HG03558 (cell line): ENCODE measurements around the gene NAPG.
"Not testable (repeated sequence)": the region's sequence is repeated elsewhere in the genome, so short reads cannot be mapped to it uniquely, and the experiment has no call there.

Experiments used
- ATAC-seq: cut with Tn5 transposase; IDR thresholded peaks from one replicate; pipeline ENCODE4 v1.9.1; 2021; ENCODE audit warnings: moderate number of reproducible peaks; ENCODE audit not compliant: unreplicated experiment; ENCODE audit errors: extremely low read depth

Gene NAPG

DNA sequence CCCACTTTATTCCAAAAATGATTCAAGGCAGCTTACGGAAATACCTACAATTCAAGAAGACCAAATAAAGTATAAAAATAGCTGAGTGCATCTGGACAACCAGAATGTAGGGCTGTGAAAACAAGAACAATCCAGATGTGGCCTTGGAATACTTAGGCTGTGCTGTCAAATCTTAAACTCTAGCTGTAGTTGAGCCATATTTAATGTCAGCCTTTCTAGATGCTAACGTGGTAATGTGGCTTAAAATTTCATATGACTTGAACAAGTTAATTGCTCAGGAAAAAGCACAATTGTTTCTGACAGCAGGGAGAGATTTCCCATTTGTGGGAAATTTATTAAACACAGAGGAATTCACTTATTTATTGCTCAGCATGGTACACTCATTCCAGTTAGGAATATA is 14.6 kb upstream of the NAPG start:
- no peak for ATAC-seq

DNA sequence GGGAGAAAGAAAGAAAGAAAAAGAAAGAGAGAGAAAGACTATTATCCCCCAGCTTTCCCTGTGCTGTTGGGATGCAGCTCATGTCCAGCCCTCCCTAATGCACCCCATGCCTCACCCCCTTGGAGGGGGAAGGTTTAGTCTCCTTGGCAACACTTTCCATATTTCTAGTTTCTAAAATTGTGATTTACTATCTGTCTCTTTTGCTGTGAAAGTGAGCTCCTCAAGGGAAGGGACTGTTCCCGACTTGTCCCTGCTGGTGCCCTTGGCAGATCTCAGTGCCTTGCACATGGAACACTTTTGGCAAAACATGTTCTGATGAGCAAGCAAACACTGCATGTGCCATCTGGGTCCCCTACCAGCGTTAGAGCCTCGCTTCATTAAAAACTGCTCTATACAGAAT is 11.7 kb upstream of the NAPG start:
- ATAC-seq = no peak

DNA sequence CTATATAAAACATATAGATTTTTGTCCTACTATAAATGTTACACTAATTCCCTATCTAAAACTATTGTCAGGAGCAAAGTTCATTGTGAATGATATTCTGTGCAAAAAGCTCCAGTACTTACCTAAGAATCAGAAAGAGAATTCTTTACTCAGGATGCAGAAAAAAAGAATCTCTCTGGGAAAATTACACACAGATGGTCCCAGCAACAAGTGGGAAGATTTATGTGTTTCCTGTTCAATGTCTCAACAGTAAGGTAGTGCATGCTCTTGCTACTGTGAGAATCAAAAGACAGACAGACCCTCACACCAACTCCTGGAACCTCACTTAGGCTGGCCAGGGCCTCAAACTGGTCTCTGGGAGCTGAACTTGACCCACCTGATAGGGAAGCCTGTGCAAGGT is 11.2 kb upstream of the NAPG start:
- ATAC-seq = no peak

DNA sequence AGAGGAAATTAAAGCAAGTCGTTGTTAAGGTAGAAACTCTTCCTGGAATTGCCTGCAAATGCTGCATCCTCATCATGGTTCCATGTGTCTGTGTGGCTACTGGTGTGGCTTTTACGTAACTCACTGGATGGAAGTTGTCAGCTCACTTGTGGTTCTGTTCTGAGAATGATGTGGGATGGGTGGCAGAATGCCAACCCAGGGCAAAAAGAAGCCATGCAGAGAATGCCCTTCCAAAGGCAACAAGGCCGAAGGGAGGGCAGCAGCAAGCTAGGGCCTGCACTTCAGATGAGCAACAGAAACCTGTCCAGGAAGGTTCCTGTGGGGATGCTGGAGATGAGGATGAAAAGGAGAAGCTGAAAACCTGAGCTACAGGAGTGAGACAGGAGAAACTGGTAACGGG is 10.4 kb upstream of the NAPG start:
- ATAC-seq = no peak

DNA sequence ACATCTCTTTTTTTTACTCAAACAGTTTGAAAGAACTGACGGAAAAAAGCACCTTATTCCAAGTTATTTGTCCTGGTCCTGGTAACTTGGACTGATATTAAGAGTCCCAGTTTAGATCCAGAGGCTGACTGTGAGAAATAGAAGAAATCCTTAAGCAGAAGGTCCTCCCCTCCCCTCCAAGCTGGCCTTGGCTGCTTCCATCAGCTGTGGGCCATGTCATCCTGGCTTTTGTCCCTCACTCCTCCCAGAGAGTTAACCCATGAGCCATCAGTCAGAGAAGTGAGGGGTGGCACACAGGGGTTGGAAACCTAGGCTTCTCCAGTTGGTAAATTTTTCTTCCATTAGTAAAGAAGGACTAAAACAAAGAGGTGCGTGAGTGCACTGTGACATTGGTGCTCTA is 9.7 kb upstream of the NAPG start:
- ATAC-seq = no peak

DNA sequence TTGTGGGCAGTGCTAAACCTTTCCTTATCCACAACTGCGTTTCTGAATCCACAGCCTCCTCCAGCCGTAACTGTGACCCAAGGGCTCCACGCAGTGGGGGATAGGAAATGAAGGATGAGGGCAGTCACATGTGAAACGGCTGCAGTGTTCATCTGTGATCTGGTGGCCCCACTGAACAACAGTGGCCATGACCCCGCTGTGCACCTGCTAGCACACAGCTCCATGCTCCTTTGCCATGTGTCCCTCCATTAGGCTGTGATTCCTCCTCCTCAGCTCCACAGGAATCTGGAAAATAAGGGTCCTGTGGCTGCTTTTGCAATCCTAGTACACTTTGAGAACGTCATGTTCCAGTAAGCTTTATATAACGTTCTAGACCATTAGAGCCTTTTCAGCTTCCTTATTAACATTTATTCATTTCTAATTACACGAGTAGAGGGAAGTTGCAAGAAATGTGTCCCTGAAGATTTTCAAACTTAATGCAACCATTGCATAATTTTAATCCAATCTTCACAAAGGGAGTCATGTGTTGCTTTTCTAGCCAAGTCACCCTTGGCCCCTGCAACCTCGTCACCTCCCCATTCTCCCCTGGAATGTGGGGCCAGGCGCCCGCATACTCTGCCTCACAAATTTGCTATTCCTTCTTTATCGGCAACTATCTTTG is 7.1 kb upstream of the NAPG start:
- ATAC-seq = no peak

DNA sequence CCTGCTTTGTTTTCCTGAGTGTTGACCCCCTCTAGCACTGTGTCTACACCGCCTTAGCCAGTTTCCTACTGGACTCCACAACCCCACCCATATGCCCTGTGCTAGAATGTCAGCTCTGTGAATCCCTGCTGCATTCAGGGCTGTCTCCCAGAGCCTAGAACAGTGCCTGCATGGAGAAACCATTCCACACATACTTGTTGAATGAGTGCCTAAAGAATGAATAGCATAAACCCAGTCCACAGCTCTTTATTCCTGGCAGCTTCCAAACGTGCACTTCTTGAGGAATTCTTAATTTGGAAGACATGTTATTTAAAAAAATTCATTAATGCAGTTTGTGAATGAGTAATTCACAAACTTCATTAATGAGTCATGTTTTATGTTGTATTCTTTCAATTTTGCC is 6.5 kb upstream of the NAPG start:
- ATAC-seq = no peak

DNA sequence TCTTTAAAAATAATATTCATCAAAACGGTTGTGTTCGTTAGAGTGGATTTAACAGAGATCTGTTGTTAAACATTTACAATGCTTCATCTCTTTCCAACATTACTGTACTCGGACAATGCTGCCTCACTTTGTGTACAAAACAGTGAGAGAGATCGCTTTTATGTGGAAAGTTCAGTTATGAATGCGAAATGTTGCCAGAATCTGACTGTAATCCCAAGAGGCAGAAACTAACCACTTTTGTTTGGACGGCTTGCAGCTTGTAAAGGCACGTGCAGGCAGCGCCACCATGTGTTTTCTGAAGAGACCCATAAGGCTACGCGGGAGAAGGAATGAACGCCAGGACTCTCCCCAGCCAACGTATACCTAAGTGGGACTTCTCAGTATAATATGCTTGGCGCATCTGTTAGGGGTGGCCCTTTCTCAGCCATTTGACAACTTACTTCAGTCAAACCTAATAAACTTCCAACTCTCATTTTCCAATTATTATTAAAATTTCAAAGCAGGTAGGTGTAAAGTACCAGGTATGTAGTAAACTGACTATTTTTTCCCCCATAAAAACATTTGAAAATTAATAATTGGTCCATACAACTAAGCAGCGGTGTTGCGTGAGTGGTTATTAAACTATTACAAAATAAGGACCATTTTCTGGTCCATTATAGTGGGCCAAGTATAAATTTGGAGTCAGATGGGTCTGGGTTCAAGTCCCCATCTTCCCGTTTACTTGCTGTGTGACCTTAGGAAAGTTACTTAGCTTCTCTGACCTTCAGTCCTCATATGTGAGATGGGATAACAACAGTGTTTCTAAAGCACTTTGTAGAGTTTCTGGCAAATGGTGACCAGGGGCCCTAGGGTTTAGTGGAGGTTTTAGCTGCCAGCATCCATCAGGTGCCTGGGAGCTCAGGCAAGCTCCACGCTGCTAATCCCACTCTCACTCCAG is 5.6 kb upstream of the NAPG start:
- ATAC-seq = no peak

DNA sequence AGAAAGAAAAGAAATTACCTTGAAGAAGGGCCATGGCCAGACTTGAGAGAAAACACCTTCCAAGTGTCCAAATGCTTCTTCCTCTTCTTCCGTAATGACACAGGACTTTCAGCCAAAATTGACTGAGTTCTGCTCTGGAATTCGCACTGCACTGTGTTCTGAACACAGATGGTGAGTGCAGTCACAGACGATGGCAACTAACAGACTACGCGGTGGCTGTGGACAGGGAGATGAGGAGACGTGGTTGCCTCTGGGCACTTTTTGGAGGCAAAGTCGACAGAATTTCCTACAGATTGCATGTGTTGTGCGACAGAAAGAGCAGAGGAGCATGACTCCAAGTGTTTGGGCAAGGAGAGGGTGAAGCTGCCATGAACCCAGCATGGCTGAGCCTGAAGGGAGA is 4.3 kb upstream of the NAPG start:
- ATAC-seq = no peak

DNA sequence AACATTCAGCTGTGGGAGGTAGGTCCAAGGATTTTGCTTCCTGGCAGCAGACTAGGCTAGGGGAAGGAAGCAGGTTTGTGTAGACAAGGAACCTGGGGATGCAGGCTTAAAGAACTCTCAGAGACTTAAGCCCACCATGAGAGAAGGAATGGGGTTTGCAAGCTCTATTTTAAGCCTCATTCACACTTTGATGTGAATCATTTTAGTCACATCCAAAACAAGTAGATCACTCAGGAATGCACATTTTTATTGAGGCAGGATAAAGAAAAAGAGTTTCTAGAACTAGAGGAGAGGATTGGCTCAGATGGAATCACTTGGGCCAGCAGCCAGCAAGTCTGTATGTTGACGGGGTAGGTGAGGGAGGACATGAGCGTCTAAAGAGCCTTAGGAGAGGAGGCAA is 3.3 kb upstream of the NAPG start:
- no peak for ATAC-seq

DNA sequence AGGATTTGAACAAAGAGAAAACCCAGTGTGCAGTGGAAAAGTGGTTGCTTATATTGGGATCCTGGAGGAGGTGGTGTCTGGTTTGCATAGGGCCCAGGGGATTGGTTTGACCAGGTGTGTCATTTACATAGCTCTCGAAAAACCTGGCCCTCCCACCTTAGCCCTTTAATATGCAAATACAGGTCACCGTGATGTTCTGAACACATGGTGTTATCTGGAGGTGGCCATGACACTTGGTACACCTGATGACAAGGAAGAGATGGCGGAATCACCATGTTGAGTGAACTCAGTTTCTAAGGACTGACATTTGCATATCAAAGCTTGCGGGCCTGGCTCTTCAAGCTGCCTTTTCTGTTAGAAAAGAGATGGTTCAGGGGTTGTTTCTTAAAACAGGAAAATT is 2.3 kb upstream of the NAPG start:
- ATAC-seq = no peak

DNA sequence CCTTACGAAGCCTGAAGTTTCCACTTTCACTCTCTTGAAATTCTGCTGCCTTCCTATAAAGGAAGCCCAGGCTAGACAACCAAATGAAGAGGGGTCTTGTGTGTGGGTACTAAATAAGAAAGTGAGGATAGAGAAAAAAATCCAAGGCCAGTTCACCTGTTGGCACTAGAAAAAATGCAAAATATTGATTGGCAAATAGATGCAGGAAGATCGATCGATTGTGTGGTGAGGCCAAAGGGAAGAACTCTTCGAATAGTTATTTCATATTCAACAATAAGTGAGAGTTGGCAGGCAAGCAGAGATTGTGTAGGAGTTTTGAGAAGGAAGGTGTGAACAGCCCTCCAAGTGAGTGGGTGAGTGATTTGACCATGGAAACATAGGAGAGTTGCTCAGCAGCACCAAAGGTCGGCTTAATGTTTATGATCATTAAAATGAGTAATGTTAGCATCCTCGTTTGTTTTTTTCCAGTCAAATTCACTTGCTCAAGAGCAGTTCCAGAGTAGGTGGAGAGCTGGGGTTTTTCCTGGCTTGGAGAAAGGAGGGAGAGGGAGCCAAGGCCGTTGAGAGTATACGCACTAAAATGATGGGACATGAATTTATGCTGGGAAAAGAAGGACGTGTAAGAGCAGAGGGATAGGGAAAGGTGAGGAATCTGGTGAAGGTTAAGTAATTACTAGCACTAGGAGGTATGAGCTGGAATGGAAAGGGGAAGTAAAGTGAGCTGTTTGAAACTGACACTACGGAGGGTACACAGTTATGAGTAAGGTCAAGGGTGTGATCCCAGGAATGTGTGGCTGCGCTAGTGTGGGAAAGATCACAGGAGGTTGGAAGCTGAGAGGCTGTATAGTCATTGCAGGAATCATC is 1.1 kb upstream of the NAPG start:
- no peak for ATAC-seq

DNA sequence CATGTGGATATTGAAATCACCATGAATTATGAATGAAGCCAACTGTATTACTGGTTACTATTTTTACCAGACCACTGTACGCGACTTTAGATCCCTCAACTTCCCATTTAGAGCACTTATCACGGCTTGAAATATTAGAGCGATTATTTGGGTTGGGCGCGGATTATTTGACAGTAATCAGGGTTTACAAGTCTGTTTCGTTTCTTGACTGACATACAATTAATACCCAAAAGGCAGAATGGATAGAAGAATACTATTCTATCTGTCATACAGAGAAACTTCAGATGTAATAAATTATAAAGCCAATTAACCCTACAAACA is 496 bp upstream of the NAPG start:
- ATAC-seq = no peak

DNA sequence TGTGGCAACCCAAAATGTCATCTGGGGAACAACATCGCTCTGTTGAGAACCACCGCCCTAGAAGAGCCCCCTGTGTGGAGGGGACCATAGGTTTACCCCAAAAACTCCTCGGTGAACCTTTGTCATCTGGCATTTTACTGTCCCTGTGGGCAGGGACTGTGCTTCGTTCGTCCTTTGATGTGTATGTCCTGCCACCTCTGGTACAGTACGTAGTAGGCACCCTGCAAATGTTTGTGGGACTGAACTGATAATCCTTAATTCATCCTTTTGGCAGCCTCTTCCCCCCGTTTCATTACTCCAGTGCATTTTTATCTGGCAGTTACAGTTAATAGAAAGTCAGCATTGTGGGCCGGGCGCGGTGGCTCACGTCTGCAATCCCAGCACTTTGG is 728 bp downstream of the NAPG start:
- ATAC-seq = no peak

DNA sequence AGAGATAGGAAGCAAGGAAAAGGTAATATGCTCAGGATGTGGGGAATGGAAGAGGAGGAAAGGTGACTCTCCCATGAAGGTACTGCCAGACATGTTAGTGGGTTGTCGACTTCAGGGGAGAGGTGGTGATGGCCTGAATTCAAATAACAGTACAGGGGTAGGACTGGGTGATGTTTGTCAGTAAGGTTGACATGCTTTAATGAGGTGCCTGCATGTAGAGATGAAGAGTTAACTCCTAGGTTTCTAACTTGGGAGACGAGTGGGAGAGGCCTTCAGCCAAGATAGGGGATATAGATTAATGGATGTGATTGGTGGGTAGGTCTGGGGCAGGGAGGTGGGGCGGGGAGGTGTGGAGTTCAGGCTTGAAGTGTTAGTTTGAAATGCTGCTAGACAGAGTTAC is 2.6 kb downstream of the NAPG start:
- no peak for ATAC-seq

DNA sequence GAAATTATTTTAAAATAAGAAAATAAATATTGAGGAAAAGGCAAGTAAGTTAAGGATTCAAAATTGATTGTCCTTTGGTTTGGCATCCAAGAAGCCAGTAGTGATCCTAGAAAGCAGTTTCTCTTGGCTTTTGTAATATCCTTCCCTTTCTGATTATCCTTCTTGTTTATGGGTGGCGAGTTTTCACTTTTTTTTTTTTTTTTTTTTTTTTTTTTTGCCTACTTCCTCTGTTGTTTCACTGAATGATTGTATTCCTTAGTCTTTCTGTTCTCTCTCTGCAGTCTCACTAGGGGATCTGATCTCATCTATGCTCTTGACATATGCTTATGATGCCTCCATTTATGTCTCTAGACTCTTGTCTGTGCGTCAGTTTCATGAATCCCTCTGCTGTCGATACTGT is 4.2 kb downstream of the NAPG start:
- ATAC-seq = no peak

DNA sequence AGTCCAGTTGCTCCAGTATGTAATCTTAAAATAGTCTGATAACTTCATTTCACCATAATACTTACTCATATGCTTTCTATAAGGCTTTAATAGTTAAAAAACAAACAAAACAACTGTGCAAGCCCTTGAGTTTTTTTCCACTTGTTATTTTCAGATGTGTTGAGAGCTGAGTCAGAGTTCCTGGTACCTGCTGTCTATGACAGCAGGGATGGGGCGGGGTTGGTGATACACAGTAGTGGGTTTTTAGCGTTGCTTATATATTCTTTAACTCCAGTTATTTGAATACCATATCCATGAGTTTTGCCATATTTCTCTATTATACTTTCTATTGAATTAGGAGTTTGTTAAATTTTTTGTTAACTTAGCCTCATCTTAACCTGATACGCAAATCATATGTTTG is 5.0 kb downstream of the NAPG start:
- ATAC-seq = no peak

DNA sequence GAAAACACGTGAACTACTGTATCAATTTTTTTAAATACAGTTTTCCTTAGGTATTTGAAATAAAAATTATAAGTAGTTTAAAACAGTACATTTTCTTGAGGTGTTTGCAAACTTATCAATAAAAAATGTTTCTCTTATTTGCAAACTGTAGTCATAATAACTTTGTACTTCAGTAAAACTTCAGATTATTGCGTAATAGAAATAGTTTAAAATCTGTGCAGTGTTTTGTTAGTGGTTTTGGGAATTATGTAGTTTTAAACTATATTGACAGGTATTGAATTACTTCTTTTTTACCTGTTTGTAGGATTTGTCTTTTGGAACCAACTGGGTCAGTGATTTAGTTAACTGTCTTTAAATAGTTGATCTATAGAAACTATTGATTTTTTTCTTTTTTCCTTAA is 7.3 kb downstream of the NAPG start:
- ATAC-seq = no peak

DNA sequence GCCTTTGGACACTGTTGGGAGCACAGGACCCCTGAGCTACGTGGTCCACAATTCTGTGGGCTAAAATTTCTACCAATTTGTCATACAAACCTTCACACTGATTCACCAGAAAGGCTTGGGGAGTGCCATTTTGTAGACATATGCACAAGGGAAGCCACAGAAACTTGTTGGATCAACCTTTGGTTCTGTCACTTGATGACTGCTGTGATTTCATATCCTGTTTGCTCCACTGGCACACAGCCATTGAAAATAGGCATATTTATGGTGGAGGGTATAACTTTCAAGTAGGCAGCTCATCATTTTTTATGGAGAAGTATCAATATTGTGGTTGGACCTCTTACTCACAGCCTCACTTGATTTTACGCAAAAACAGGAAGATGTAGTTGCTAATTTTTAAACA is 10.5 kb downstream of the NAPG start:
- no peak for ATAC-seq

DNA sequence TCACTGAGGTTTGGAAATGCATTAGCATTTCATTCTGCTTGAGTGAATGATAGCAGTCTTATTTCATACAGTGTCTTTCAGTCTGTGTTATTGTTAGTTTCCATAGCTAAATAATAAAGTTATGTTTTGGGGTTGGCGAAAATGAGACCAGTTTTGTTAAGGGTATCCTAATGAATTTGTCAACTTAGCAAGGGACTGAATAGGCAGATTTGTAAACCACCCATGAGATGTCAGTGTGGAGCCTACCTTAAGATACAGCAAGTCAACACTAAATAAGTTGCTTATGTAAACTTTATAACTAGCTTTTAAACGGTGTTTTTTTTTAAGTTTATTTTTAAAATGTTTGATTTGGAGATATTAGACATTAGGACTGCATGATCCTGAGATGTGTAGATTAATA is 11.9 kb downstream of the NAPG start:
- ATAC-seq = no peak

DNA sequence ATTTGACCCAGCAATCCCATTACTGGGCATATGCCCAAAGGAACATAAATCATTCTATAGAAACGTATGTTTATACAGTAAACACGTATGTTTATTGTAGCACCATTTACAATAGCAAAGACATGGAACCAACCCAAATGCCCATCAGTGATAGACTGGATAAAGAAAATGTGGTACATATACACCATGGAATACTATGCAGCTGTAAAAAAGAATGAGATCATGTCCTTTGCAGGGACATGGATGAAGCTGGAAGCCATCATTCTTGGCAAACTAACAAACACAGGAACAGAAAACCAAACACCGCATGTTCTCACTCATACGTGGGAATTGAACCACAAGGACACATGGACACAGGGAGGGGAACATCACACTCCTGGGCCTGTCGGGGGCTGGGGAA is 13.3 kb downstream of the NAPG start:
- not testable (repeated sequence) for ATAC-seq
